ENCODE results near the gene CALML6.

DNA sequence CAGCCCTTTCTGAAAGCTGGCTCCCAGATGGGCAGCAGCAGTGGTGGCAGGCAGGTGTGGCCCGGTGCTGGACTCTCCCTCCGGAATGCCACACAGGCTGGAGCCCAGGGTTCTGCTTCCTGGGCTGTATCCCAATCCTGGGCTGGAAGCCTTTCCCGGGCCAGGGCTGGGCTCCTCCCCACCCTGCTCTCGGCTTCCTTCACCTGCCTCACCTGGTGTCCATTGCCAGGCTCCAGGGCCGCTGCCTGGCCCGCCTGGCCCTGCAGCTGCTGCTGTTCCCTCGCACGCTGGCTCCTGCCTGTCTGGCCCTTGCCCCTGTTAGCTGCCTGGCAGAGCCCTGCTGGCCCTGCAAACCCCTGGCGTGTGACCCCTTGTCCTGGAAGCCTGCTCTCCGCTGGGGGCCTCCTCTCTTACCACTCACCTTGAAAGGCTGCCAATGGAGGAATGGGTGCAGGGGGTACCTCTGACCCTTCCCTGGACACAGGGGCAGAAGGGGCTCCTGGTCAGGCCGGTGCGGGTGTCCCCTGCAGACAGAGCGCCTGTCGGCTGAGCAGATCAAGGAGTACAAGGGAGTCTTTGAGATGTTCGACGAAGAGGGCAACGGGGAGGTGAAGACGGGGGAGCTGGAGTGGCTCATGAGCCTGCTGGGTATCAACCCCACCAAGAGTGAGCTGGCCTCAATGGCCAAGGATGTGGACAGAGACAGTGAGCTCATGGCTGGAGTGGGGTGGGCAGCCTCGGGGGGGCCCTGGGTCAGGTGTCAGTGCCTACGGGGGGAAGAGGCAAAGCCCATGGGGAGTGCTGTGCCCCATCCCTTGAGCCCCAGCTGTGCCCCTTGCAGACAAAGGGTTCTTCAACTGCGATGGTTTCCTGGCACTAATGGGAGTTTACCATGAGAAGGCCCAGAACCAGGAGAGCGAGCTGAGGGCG is 1.1 kb downstream of the CALML6 start:
- TF ChIP-seq, protein P1, sequence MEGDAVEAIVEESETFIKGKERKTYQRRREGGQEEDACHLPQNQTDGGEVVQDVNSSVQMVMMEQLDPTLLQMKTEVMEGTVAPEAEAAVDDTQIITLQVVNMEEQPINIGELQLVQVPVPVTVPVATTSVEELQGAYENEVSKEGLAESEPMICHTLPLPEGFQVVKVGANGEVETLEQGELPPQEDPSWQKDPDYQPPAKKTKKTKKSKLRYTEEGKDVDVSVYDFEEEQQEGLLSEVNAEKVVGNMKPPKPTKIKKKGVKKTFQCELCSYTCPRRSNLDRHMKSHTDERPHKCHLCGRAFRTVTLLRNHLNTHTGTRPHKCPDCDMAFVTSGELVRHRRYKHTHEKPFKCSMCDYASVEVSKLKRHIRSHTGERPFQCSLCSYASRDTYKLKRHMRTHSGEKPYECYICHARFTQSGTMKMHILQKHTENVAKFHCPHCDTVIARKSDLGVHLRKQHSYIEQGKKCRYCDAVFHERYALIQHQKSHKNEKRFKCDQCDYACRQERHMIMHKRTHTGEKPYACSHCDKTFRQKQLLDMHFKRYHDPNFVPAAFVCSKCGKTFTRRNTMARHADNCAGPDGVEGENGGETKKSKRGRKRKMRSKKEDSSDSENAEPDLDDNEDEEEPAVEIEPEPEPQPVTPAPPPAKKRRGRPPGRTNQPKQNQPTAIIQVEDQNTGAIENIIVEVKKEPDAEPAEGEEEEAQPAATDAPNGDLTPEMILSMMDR (IDR thresholded peaks at IDR 0.05 in 4 of 5, conservative IDR thresholded peaks at IDR 0.05 in 1 of 5) = no peak
- no peak for TF ChIP-seq POLR2A (IDR thresholded peaks at IDR 0.05)

Data from gastrocnemius medialis (tissue), 4 donors.